ENCODE data around the gene CCDC85A. TPM values are rescaled to one million over a fixed set of nuclear protein-coding genes. Genes with fewer than 3 reads are reported as not detected.

The CCDC85A gene
- total RNA-seq, 2 donors from 2014 or later = 0.40 to 0.42 TPM

DNA sequence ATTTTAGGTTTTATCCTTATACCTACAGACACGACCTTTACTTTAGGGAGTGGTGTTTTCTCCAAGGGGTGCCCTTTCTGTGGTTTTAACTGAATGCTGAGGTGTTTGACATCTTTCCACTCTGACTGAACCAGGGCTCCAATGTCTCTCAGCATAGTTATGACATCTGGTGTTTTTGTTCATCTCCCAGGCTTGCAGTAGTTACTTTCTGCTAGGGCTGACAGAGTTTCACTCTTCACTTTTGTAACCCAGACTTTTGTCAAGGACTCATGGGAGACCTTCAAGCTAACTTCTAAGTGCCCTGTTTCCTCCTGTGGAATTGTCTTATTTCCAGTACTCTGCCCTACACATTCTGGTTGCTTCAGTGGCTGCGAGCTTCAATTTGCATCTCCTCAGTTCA lies 103.1 kb downstream of the CCDC85A start:
- no peaks in the 10 kb centered on the region for H3K36me3 ChIP-seq
- H3K9ac ChIP-seq (ENCODE audit: low read depth in 2 of 2, low read length in 2 of 2) = no peak overlapping the region
- no peaks in the 10 kb centered on the region for H3K4me1 ChIP-seq
- H3K27ac ChIP-seq = no peak overlapping the region
- no peaks in the 10 kb centered on the region for H3K9me3 ChIP-seq
- no peak for TF ChIP-seq CTCF (IDR thresholded peaks at IDR 0.05)
- no peaks in the 10 kb centered on the region for H3K27me3 ChIP-seq
- DNase-seq = no peak
- no peak overlapping the region for H3K4me3 ChIP-seq
- intact Hi-C loops (cut with DNase I) = no loop called here

DNA sequence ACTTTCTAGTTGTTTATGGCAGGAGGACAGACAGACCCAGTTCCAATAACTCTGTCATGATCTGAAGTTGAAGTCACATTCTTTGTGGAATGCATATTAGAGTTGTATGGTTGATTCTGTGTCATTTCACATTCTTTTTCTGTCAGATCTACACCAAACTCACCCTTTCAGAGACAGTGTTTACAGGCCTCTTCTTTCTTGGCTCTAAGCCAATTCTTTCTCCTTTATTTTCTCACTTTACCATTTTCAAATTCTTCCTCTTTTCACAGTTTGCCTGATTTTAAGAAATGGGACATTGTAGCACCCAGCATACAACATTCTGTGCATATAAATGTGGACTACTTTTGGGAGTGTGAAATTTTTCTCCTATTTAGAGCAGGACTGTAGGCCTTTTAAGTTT lies 103.7 kb downstream of the CCDC85A start:
- no peak for DNase-seq
- intact Hi-C loops (cut with DNase I) = no loop called here
- no peak overlapping the region for H3K27ac ChIP-seq

DNA sequence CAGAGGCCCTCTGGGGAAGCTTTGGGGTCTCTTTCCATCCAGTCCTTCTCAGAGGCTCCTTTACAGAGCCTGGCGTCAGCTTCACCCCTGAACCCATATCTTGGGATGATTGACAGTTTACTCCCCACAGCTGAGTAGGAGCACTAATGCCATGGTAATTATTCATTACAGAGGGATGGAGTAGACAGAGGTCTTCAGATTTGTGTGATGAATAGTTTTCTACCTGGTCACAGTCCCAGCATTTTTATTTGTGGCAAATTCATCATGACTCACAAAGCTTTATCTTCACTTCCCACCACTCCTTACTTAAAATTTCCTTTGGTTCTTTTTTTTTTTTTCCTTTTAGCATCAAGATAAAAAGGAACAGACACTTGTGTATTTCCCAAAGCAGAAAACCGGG lies 104.2 kb downstream of the CCDC85A start:
- H3K4me3 ChIP-seq = no peak overlapping the region
- H3K27ac ChIP-seq = no peak overlapping the region
- H3K27me3 ChIP-seq = no peaks in the 10 kb centered on the region
- DNase-seq = no peak
- no peak for TF ChIP-seq CTCF (IDR thresholded peaks at IDR 0.05)
- intact Hi-C loops (cut with DNase I) = no loop called here
- no peak overlapping the region for H3K9ac ChIP-seq (ENCODE audit: low read depth in 2 of 2, low read length in 2 of 2)
- H3K4me1 ChIP-seq = no peaks in the 10 kb centered on the region
- no peaks in the 10 kb centered on the region for H3K9me3 ChIP-seq
- H3K36me3 ChIP-seq = no peaks in the 10 kb centered on the region

More for the DNA sequence above, 103.7 kb downstream of the CCDC85A start:
- H3K36me3 ChIP-seq = no peaks in the 10 kb centered on the region
- H3K9me3 ChIP-seq = no peaks in the 10 kb centered on the region
- no peak overlapping the region for H3K4me3 ChIP-seq
- H3K9ac ChIP-seq (ENCODE audit: low read depth in 2 of 2, low read length in 2 of 2) = no peak overlapping the region
- no peaks in the 10 kb centered on the region for H3K4me1 ChIP-seq
- H3K27me3 ChIP-seq = no peaks in the 10 kb centered on the region
- no peak for TF ChIP-seq CTCF (IDR thresholded peaks at IDR 0.05)

GRCh38 chr2:56288838-56289580 lies 105.2 kb downstream of the CCDC85A start:
- no peak overlapping the region for H3K27ac ChIP-seq
- no peaks in the 10 kb centered on the region for H3K36me3 ChIP-seq
- TF ChIP-seq CTCF (IDR thresholded peaks at IDR 0.05) = no peak
- H3K27me3 ChIP-seq = no peaks in the 10 kb centered on the region
- H3K9me3 ChIP-seq = no peaks in the 10 kb centered on the region
- DNase-seq = no peak
- no peak overlapping the region for H3K4me3 ChIP-seq
- no peak overlapping the region for H3K9ac ChIP-seq (ENCODE audit: low read depth in 2 of 2, low read length in 2 of 2)
- no peaks in the 10 kb centered on the region for H3K4me1 ChIP-seq
- intact Hi-C loops (cut with DNase I) = no loop called here

- intact Hi-C loops (cut with DNase I) = no loop called here
- DNase-seq = no peak
- TF ChIP-seq CTCF (IDR thresholded peaks at IDR 0.05) = no peak
These were observed 107.9 kb downstream of the CCDC85A start for GRCh38 chr2:56291711-56292110.

More at GRCh38 chr2:56291711-56292110, 107.9 kb downstream of the CCDC85A start:
- no peaks in the 10 kb centered on the region for H3K27me3 ChIP-seq
- no peak overlapping the region for H3K4me3 ChIP-seq
- no peaks in the 10 kb centered on the region for H3K36me3 ChIP-seq
- H3K9ac ChIP-seq (ENCODE audit: low read depth in 2 of 2, low read length in 2 of 2) = no peak overlapping the region
- no peaks in the 10 kb centered on the region for H3K9me3 ChIP-seq
- no peak overlapping the region for H3K27ac ChIP-seq
- H3K4me1 ChIP-seq = no peaks in the 10 kb centered on the region
